Mesenteric fat pad (tissue), 1 donor: ENCODE measurements around the gene LARGE2. TPM values are rescaled to one million over a fixed set of nuclear protein-coding genes. Genes with fewer than 3 reads are reported as not detected.
"Not testable (repeated sequence)": the region's sequence is repeated elsewhere in the genome, so short reads cannot be mapped to it uniquely, and the experiment has no call there.

Source experiments
- DNase-seq: peaks from one replicate; pipeline ENCODE4 v3.0.0-alpha.2; 2020; ENCODE audit warnings: low spot score
- total RNA-seq: library from RNA; stranded (reverse); fragmentation: NEBNext Ultra II Directional; extraction: Animal tissue kit (Norgen Biotek cat#: 25700); gene quantifications from one replicate; pipeline ENCODE4 v1.2.1, GENCODE V29; 2021
- donor health status: DM: yes; HTN: yes; CAD: no.

The LARGE2 gene
- total RNA-seq, 1 donor from 2014 or later: not detected

DNA sequence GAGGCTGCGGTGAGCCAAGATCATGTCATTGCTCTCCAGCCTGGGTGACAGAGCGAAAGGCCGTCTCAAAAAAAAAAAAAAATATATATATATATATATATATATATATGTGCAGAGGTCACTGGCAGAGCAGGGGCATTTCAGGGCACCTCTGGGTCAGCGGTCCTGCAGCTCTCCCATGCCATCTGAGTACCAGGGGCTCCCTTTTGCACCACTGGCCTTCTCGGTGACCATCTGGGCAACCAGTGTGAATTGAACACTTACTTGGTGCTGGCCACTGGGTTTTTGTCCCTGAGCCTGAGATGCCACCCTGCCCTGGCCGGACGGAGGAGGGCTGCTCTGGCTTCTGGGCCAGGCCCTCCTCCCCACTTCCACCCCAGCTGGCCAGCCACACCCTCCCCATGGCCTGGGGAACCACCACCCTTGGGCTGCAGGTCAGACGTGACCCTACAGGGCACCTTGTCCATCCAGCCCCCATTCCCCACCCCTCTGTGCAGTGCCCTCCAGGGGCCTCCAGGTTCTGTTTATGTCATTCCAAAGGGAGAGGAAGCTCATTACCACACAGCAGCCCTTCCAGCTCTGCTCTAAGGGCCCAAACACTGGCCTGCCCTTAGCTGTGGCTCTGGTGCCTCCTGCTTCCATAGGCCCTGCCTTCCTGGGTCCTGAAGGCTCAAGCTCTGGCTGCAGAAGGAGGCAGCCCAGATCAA is 26.8 kb upstream of the LARGE2 start:
- no peak for DNase-seq

DNA sequence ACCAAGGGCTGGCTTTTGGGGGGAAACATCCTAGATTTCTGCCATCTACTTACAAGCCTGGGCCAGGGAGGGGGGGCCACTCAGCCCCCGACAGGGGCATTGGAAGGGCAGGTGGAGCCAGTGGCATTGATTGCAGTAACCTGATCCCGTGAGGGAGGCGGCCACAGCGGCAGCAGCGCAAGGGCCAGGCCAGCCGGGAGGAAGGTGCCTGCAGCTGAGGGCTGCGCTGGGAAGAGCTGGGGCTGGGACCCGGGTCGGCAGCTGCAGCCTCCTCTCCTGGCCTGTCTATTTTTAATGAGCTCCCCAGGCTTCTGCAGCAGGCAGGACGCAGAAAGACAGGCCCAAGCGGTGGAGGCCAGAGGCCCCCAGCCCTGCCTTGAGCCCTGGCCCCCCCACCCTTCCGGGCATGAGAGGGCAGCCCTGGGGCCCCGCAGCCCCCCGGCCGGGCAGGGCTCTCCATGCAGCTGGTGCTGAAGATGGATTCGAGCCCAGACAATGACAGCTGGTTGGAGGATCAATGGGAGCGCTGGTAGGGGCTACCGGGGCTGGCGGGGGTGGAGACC is 26.0 kb upstream of the LARGE2 start:
- DNase-seq: no peak

DNA sequence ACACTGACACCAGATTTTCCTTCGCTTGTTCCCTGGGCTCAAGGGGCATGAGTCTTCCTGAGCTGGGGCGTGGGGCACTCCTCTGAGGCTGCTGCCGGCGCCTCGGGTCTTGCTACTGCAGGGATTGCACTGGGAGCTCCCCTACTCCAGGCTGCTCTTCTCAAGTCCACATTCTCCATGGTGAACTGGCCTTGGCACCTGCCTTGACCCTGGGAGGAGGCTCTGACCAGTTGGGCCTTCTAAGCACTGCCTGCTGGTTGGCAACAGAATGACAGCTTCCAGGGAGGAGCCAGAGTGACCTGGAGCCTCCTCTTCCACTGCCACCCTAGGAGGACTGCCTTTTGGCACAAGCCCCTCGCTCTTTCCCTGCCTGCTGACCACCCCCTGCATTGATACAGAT is 24.9 kb upstream of the LARGE2 start:
- DNase-seq: no peak

DNA sequence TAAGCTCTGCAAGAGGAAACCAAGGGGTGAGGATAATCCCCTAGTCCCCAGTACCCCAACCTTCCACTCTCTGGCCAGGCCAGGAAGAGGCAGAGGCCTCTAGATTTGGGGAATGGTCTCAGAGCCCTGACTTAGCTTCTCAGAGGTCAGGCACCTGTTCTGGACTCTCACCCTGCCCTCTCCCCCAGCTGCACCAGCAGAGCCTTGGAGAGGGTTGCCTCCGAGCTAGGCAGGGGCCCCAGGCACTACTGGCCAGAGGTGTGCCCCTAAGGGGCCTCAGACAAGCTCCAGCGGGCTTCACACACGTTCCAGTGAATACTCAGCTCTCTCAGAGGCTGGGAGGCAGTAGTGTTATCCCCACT is 23.4 kb upstream of the LARGE2 start:
- DNase-seq: no peak

DNA sequence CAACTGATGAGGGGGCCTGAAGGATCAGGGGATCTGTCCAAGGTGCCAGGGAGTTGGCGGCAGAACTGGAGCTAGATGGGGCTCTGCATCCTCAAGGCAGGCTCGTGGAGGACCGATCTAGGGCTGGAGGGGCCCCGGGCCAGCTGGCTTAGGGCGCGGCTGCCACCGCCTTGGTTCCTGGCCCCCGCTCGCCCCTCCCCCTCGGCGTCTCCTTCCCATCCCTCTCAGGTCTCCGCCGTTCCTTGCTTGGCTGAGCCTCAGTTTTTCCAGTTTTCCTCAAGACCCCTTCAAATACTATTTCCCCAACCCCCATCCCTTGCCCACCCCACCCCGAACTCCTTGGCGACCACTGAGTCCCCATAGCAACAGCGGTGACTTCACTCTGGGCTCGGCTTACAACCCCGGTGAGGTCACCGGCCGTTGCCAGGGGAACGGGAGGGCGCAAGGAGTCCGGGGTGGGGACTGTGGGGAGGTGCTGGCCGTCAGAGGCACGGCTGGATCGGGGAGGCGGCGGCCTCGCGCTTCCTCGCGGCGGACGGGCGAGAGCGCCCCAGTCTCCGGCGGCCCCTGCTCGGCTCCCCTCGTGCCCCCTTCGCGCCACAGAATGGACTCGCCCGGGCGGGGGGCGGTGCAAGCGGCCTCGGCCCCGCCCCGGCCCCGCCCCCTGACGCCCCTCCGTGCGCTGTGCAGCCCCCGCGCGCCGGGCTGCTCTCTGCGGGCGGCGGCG is 22.8 kb upstream of the LARGE2 start:
- DNase-seq: peak; percentile 93

DNA sequence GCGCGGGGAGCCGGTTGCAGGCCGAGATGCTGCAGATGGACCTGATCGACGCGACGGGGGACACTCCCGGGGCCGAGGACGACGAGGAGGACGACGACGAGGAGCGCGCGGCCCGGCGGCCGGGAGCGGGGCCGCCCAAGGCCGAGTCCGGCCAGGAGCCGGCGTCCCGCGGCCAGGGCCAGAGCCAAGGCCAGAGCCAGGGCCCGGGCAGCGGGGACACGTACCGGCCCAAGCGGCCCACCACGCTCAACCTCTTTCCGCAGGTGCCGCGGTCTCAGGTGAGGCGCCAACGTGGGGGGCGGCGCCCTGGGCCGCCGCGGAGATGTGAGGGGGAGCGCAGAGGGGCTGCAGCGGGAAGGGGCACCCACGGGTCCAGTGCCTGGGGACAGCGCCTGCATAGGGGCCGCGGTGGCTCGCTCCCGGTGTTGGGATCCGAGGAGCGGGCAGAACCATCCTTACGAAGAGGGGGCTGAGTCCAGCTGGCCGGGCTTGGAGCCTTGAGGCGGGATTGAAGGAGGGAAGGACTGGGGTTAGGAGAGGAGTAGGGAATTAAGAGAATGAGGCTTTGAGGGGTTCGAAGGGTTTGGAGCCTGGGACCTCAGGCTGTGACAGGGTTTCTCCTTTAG is 22.2 kb upstream of the LARGE2 start:
- not testable (repeated sequence) for DNase-seq

DNA sequence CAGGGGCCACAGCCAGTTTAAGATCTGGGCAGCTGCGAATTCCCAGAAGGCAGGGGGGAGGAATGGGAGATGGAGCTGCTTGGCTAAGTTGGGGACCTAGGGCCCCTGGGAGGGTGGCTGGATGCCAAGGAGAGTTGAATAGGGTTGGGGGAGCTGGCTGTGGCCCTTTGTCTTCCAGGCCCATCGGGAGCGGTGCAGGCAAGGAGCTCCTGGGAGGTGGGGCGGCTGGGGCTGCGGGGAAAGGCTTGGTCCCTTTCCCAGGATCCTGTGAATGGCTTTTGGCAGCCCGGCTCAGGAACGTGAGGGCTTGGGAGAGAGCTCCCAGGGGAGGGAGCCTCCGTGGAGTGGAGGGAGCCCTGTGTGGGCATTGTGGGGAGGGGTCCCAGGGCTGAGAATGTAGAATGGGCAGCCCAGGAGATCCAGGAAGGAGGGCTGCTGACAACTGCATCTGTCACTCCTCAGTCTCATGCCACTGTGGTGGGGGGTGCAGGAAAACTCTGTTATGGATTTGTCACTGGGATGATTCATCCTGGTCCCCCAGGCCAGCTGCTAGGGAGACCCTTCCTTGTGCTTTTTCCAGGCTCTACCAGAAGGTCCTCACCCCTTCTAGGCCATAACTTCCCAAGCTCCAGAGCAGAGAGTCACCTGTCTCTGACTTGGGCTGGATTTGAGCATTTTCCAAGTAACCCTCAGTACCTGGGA is 21.4 kb upstream of the LARGE2 start:
- no peak for DNase-seq

DNA sequence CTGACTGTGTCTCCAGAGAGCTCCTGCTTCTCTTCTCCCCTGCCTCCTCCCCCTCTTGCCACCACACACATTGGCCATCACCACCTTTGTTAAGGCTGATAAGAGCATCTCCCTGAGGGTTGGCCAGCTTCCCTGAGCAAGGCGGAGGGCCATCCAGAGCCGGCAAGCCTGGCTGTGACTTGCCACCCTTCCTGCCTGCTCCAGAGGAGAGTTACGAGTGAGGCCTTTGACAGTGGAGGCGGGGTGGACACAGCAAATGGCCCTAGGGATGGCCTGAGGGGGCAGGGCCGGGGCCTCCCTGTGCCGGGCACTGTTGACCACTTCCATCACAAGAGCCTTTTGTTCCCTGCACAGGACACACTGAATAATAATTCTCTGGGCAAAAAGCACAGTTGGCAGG is 20.8 kb upstream of the LARGE2 start:
- no peak for DNase-seq

DNA sequence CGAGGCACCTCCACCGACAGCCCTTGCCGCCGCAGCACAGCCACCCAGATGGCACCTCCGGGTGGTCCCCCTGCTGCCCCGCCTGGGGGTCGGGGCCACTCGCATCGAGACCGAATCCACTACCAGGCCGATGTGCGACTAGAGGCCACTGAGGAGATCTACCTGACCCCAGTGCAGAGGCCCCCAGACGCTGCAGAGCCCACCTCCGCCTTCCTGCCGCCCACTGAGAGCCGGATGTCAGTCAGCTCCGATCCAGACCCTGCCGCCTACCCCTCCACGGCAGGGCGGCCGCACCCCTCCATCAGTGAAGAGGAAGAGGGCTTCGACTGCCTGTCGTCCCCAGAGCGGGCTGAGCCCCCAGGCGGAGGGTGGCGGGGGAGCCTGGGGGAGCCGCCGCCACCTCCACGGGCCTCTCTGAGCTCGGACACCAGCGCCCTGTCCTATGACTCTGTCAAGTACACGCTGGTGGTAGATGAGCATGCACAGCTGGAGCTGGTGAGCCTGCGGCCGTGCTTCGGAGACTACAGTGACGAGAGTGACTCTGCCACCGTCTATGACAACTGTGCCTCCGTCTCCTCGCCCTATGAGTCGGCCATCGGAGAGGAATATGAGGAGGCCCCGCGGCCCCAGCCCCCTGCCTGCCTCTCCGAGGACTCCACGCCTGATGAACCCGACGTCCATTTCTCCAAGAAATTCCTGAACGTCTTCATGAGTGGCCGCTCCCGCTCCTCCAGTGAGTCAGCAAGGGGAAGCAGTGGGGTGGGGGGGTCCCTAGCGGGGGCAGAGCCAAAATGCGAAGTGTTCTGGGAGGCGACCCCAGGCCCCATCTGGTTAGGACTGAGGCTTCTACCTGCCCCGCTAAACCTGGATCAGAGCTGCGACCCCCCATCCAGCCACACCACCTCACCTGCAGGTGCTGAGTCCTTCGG is 19.7 kb upstream of the LARGE2 start:
- DNase-seq: no peak

DNA sequence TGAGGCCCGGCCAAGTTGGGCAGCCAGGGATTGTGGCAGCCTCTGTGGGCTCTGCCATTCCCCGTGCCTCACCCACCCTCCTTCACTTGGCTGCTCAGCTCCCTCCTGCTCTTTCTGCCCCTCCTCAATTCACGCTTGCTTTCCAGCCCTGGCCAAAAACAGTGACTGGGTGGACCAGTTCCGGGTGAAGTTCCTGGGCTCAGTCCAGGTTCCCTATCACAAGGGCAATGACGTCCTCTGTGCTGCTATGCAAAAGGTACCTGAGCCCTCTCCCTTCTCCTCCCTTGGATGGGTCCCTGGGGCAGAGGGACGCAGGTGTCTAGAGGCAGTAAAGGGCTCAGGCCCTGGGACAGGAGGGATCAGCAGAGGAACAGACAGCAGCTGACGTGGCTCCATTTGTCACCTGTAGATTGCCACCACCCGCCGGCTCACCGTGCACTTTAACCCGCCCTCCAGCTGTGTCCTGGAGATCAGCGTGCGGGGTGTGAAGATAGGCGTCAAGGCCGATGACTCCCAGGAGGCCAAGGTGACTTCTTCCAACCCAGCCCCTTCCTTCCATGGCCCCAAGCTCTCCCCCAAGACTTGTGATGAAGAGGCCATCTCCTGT is 18.0 kb upstream of the LARGE2 start:
- no peak for DNase-seq

DNA sequence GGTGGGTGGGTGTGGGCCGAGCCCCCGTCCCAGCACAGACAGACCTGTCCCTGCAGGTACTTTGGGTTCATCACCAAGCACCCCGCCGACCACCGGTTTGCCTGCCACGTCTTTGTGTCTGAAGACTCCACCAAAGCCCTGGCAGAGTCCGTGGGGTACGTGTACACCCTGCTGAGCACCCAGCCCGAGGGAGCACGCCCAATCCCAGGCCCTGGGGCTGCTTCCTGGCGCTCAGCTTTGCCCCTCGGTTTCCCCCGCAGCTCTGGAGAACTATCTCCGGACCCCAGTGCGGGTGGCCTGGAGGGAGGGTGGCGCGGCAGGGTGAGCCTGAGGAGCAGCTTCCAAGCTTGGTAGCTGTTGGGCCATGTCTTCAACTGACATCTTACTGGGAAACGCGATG is 17.4 kb upstream of the LARGE2 start:
- DNase-seq: no peak

DNA sequence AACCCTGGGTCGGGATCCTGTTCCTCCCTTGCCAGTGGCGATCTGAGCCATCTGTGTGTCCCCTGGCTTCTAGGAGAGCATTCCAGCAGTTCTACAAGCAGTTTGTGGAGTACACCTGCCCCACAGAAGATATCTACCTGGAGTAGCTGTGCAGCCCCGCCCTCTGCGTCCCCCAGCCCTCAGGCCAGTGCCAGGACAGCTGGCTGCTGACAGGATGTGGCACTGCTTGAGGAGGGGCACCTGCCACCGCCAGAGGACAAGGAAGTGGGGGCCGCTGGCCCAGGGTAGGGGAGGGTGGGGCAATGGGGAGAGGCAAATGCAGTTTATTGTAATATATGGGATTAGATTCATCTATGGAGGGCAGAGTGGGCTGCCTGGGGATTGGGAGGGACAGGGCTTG is 16.9 kb upstream of the LARGE2 start:
- DNase-seq: not testable (repeated sequence)

DNA sequence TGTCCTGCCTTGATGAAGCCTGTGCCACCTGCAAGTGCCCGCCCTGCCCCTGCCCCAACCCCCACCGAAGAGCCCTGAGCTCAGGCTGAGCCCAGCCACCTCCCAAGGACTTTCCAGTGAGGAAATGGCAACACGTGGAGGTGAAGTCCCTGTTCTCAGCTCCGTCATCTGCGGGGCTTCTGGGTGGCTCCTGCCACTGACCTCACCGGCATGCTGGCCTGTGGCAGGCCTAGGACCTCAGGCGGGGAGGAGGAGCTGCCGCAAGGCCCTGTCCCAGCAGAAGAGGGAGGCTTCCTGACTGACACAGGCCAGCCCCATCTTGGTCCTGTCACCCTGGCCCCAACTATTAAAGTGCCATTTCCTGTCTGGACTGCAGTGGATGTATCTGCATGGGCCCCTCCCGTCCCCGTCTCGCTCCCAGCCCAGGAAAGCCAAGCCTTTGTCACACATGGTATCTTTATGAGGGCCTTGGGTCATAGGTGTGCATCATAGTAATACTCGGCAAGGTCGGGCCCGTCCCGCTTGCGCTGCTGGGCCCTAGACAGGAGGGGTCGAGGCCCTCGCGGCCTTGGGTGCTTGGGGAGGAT is 16.3 kb upstream of the LARGE2 start:
- DNase-seq: no peak

DNA sequence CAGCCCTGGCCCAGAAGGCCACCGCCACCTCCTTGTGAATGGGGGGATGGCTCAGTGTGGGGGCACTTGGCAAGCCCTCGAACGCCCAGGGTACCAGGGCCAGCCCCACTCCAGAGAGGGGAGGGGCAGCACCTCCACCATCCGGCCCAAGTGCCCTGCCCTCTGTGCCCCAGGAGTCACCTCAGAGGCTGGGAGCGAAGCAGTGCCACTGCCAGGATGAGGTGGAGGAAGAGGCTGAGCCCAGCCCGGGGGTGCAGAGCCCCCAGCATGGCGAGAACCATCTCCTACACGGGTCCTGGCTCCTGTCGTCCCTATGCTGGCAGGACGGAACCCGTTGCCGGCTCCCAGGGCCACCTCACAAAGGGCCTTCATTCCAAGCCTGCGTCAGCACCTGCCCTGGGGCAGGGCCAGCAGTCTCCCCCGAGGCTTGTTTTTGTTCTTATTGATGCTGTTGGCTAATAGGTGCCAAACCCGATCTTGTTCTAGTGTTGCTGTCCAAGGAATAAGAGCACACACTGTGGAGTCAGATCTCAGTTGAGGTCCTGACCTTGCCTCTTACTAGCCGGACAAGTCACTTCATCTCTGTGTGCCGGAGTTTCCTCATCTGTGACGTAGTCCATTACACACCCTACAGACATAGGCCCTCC is 15.4 kb upstream of the LARGE2 start, which contains the start of gene FREY1:
Gene FREY1, minus strand, starts transcription at position 307 of the 647 bp plus-strand sequence. Its CDS starts 26 bp downstream, at position 281.
- no peak for DNase-seq

DNA sequence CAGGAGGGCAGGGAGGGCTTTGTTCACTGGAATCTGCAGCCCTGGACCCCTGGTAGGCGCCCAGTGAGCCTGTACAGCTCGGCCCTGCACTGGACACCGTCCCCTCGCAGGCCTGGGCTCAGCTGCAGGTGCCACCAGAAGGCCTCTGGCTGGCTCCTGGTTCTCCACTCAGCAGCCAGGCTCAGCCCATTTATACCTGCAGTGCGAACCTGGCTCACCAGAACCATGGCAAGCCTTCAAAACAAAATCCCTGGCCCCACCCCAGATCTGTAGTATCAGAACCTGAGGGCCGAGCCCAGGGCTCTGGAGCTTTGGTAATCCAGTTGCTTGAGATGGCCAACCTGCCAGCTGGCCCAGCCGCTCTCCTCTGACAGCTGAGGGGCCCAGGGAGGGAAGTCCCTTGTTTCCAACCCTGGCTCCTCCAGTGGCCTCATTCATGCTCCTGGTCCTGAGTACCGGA is 14.5 kb upstream of the LARGE2 start:
- no peak for DNase-seq

DNA sequence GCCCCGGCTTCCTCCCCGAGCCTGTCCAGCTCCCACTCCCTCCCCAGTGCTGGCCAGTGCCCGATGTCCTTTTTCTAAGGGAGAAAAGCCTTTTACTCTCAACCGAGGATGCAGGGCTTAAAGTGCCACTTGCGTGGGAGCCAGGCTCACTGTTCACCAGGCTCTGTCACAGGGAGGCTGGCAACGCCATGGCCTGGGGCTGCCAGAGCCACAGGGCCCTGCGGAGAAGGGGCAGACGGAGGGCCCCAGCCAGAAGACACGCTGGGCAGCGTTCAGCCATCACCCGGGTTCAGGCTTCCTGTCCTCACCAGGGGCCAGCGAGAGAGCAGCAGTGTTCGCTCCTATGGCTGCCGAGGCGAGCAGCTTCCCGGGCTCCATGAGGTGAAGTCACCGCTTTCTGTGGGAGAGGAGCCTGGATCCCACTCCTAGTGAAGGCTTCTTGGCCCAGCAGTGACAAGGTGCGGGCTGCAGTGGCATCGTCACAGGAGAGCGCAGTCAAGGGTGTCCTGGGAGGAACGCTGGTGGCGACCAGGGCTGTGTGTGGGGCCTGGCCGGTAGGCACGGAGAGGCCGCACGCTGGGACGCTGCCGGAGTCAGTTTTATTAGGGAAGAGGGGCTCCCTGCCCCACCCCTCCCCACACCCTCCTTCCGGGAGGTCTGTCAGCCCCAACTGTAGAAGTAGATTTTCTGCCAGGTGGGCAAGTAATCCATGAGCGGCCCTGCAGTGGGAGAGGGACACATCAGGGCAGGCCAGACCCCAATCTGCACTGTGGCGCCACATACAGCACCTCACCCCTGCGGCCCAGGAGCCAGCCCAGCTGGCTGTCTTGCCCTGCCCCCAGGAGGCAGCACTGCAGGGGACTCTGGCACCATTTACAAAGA is 12.6 kb upstream of the LARGE2 start:
- no peak for DNase-seq

DNA sequence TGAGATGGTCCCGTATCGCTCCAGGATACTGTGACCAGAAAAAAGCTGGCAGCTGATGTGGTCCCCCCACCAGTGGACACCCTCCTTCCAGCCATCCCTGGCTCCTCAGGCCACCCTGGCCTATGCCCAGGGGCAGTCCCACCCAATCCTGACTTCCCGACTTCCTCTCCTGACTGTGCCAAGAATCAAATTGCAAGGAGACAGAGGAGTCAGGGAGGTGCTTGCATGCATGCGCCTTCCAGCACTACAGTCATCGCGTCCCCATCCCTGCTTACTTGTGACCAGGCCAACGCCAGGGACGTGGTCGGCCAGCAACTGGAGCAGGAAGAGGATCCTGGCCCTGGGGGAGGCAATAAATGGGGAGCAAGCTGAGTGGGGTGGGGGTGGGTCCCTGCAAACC is 11.8 kb upstream of the LARGE2 start:
- no peak for DNase-seq

DNA sequence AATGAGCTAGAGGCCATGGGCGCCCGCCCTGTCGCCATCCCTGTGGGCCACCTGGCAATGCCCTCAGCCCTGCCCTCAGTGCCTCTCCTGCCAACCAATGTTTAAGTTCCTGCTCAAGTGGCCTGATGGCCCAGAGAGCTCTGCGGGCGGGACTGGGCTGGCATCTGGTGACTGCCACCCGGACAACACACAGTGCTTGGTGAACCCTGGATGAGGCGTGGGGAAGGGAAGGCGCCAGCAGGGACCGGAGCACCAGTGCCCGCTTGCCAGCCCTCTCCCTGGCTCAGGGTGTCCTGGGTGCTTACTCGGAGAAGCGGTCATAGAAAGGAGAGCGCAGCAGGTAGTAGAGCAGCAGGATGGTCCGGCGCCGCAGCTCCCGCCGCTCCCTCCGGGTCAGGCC is 8.9 kb upstream of the LARGE2 start:
- DNase-seq: no peak
